ENCODE results near the gene MIER2. TPM values are rescaled to one million over a fixed set of nuclear protein-coding genes. Genes with fewer than 3 reads are reported as not detected.

The MIER2 gene
- polyA plus RNA-seq, 2 donors: 13.0 to 13.9 TPM

DNA sequence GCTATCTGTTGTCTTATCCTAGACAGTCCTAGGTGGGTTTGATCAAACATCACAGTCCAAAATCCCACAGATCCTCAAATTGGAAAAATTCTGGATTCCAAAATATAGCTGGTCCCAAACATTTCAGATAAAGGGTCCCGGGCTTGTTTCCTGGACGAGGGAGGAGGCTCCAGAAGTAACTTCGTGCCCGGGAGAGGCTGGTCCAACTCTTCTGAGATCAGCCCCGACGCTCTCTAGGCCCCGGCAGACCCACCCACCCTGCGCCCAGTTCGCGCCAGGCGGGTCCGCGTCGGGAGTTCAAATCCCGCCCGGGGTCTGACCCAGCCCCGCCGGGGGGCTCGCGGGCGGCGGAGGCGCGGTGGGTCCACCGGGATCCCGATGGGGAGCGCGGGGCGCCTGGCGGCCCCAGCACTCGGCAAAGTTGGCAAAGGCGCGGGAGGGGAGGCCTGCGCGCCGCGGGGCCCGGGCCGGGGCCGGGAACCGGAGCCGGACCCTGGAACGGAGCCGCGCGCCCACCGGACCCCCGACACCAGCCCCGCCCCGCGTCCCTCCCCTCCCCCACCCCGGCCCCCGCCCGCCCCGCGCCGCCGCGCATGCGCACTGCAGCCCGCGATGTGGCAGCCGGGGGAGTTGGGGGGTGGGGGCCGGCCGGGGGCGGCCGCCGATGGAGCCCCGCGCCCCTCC, 513 bp downstream of the MIER2 start:
- Histone ChIP-seq H3K4me1 (ENCODE audit: control insufficient read depth in 2 of 2, insufficient read depth in 2 of 2, low read length in 1 of 2) (peaks cover 3 to 32% of the 10 kb centered on the region in 2 donors), H3K27ac (ENCODE audit: low read depth in 2 of 2, low read length in 1 of 2) (peak overlapping the region; percentile 53 to 56), H3K4me3 (ENCODE audit: low read depth in 1 of 2, low read length in 2 of 2) (peak overlapping the region; percentile 70 to 90), H3K27me3 (ENCODE audit: control insufficient read depth in 1 of 2, insufficient read depth in 2 of 2, low read length in 2 of 2) (no peaks in the 10 kb centered on the region), H3K36me3 (ENCODE audit: control insufficient read depth in 2 of 2, insufficient read depth in 2 of 2, low read length in 1 of 2) (no peaks in the 10 kb centered on the region), H3K9me3 (ENCODE audit: control insufficient read depth in 2 of 2, insufficient read depth in 1 of 2, low read depth in 1 of 2, low read length in 1 of 2) (no peaks in the 10 kb centered on the region)
- 1% methylated on average over 41 to 58 of the region's 70 CpGs for WGBS, 2 donors

DNA sequence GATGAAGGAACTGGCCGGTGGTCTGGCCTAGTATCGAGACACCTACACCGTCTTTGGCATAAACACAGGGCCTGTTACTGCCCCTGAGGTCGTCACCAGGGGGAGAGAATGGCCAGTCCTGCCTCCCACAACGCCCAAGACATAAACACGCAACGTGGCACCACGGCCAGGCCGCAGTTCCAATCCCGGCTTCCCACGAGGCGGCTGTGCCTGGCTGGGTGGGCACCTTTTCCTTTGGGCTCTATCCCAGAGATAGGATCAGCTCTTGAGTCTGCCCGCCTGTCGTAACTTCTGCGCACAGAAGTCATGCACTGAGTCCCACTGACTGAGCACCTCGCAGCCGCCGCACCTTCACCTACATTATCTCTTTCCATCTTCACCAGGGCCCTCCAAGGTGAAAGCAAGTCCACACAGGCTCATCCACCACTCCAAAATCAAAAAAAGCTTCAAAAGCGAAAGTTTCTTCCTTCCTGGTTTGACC, 1.1 kb downstream of the MIER2 start:
- Histone ChIP-seq H3K4me1 (ENCODE audit: control insufficient read depth in 2 of 2, insufficient read depth in 2 of 2, low read length in 1 of 2) (peaks cover 3 to 32% of the 10 kb centered on the region in 2 donors), H3K36me3 (ENCODE audit: control insufficient read depth in 2 of 2, insufficient read depth in 2 of 2, low read length in 1 of 2) (no peaks in the 10 kb centered on the region), H3K4me3 (ENCODE audit: low read depth in 1 of 2, low read length in 2 of 2) (peak overlapping the region; percentile 70 to 90), H3K27me3 (ENCODE audit: control insufficient read depth in 1 of 2, insufficient read depth in 2 of 2, low read length in 2 of 2) (no peaks in the 10 kb centered on the region), H3K27ac (ENCODE audit: low read depth in 2 of 2, low read length in 1 of 2) (peak overlapping the region; percentile 56 to 69), H3K9me3 (ENCODE audit: control insufficient read depth in 2 of 2, insufficient read depth in 1 of 2, low read depth in 1 of 2, low read length in 1 of 2) (no peaks in the 10 kb centered on the region)
- 32 to 40% methylated on average over 19 of the region's 19 CpGs for WGBS, 2 donors

GRCh38 chr19:342801-343421, 1.7 kb downstream of the MIER2 start:
- no peaks in the 10 kb centered on the region for H3K9me3 ChIP-seq (ENCODE audit: control insufficient read depth in 2 of 2, insufficient read depth in 1 of 2, low read depth in 1 of 2, low read length in 1 of 2)
- H3K27ac ChIP-seq (ENCODE audit: low read depth in 2 of 2, low read length in 1 of 2): peak overlapping the region; percentile 56 to 69
- H3K36me3 ChIP-seq (ENCODE audit: control insufficient read depth in 2 of 2, insufficient read depth in 2 of 2, low read length in 1 of 2): no peaks in the 10 kb centered on the region
- H3K4me1 ChIP-seq (ENCODE audit: control insufficient read depth in 2 of 2, insufficient read depth in 2 of 2, low read length in 1 of 2): peaks cover 3 to 32% of the 10 kb centered on the region in 2 donors
- H3K4me3 ChIP-seq (ENCODE audit: low read depth in 1 of 2, low read length in 2 of 2): peak overlapping the region; percentile 70 to 90
- no peaks in the 10 kb centered on the region for H3K27me3 ChIP-seq (ENCODE audit: control insufficient read depth in 1 of 2, insufficient read depth in 2 of 2, low read length in 2 of 2)
- 37 to 45% methylated on average over 14 of the region's 14 CpGs for WGBS, 2 donors

DNA sequence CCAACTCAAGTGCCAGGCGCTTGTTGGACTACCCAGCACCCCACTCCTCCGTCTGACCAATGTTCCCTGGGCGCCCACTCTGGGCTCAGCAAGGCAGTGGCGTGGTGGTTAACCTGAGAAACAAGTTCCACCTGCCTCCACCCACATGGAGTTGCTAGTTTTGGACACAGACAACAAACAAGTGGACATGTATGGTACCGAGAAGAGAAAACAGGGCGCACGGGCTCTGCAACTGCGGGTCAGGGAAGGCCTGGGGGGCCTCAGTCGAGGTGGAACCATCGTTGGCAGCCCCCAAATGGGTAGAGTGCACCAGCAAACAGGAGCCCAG, 2.5 kb downstream of the MIER2 start:
- no peaks in the 10 kb centered on the region for H3K27me3 ChIP-seq (ENCODE audit: control insufficient read depth in 1 of 2, insufficient read depth in 2 of 2, low read length in 2 of 2)
- 82 to 85% methylated on average over 10 of the region's 10 CpGs for WGBS, 2 donors
- peak overlapping the region in 1 of 2 donors; percentile 90 for H3K4me3 ChIP-seq (ENCODE audit: low read depth in 1 of 2, low read length in 2 of 2)

DNA sequence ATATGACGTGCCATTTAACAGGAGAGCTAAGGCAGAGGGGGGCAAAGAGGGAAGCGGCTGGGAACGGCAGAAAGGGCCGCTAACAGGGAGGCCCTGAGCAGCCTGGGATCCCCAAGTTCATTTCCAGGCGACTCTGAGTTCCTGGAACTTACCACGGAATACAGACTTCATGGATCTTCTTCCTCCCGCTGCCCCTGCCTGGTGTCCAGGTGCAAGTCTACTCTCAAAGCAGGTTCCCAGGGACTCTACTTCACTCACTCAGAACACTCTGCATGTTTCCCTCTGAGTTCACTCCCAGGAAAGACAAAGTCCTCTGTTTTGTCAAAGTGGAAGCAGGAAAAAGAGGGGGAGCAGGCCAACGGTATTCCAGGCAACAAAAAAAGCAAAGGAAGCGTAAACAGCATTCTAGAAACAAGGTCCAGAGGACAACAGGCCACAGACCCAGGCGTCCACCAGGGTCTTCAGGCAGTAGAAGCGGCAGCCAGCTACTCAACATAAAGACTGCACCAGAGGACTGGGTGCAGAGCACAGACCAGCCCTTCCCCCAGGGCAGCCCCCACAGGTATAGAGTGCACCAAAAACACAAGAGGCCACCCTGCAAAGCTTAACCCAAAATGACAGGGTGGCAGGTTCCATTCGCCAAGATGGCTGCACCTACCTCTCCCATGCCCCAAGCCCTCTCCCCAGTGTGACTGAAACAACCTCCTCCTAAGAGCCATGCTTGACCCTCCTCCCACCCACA, 3.0 kb downstream of the MIER2 start:
- Histone ChIP-seq H3K36me3 (ENCODE audit: control insufficient read depth in 2 of 2, insufficient read depth in 2 of 2, low read length in 1 of 2) (no peaks in the 10 kb centered on the region), H3K4me3 (ENCODE audit: low read depth in 1 of 2, low read length in 2 of 2) (no peak overlapping the region), H3K4me1 (ENCODE audit: control insufficient read depth in 2 of 2, insufficient read depth in 2 of 2, low read length in 1 of 2) (peaks cover 3 to 32% of the 10 kb centered on the region in 2 donors), H3K27ac (ENCODE audit: low read depth in 2 of 2, low read length in 1 of 2) (no peak overlapping the region), H3K9me3 (ENCODE audit: control insufficient read depth in 2 of 2, insufficient read depth in 1 of 2, low read depth in 1 of 2, low read length in 1 of 2) (no peaks in the 10 kb centered on the region), H3K27me3 (ENCODE audit: control insufficient read depth in 1 of 2, insufficient read depth in 2 of 2, low read length in 2 of 2) (no peaks in the 10 kb centered on the region)
- WGBS, 2 donors: 77 to 79% methylated on average over 12 of the region's 12 CpGs

More for the DNA sequence above, 2.5 kb downstream of the MIER2 start:
- H3K9me3 ChIP-seq (ENCODE audit: control insufficient read depth in 2 of 2, insufficient read depth in 1 of 2, low read depth in 1 of 2, low read length in 1 of 2): no peaks in the 10 kb centered on the region
- peaks cover 3 to 32% of the 10 kb centered on the region in 2 donors for H3K4me1 ChIP-seq (ENCODE audit: control insufficient read depth in 2 of 2, insufficient read depth in 2 of 2, low read length in 1 of 2)
- peak overlapping the region in 1 of 2 donors; percentile 11 for H3K27ac ChIP-seq (ENCODE audit: low read depth in 2 of 2, low read length in 1 of 2)
- H3K36me3 ChIP-seq (ENCODE audit: control insufficient read depth in 2 of 2, insufficient read depth in 2 of 2, low read length in 1 of 2): no peaks in the 10 kb centered on the region

DNA sequence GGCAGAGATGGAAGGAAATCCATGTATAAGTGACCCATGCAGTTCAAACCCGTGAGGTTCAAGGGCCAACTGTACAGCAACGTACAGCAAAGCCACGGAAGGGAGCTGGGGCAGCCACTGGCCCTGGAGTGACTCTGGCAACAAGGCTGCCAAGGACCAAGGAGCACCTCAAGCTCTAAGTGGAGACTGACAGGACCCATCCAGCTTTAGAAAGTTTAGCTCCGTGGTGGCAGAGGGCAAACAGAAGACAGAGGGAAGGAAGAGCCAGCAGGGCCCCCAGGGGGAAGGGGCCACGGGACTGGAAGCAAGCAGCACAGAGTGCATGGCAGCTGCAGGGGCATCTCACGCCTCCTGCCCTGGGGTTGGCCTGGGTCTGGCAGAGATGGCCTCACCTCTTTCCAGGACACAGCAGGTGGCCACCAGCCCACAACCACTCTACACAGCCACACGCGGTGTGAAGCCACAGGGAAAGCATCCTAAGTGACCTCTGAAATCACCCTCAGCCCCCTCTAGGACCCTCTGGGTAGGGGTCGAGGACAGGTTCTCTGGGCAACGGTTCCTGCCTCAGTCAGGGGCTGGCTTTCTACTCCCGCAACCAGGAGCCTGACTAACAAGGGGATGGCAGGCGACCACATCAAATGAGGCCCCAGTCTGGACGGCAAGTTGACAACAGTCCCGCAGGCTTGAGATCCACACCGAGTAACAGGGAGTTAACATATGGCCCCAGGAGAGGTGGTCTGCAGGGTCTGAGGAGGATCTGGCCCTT, 3.8 kb downstream of the MIER2 start:
- WGBS, 2 donors: 82 to 86% methylated on average over 15 of the region's 15 CpGs
- H3K27me3 ChIP-seq (ENCODE audit: control insufficient read depth in 1 of 2, insufficient read depth in 2 of 2, low read length in 2 of 2): no peaks in the 10 kb centered on the region
- H3K4me1 ChIP-seq (ENCODE audit: control insufficient read depth in 2 of 2, insufficient read depth in 2 of 2, low read length in 1 of 2): peaks cover 8 to 30% of the 10 kb centered on the region in 2 donors
- no peak overlapping the region for H3K4me3 ChIP-seq (ENCODE audit: low read depth in 1 of 2, low read length in 2 of 2)
- no peak overlapping the region for H3K27ac ChIP-seq (ENCODE audit: low read depth in 2 of 2, low read length in 1 of 2)
- peaks cover 0 to 2% of the 10 kb centered on the region in 2 donors for H3K36me3 ChIP-seq (ENCODE audit: control insufficient read depth in 2 of 2, insufficient read depth in 2 of 2, low read length in 1 of 2)
- H3K9me3 ChIP-seq (ENCODE audit: control insufficient read depth in 2 of 2, insufficient read depth in 1 of 2, low read depth in 1 of 2, low read length in 1 of 2): no peaks in the 10 kb centered on the region

- Histone ChIP-seq H3K27ac (ENCODE audit: low read depth in 2 of 2, low read length in 1 of 2) (no peak overlapping the region), H3K4me3 (ENCODE audit: low read depth in 1 of 2, low read length in 2 of 2) (no peak overlapping the region), H3K4me1 (ENCODE audit: control insufficient read depth in 2 of 2, insufficient read depth in 2 of 2, low read length in 1 of 2) (peaks cover 8 to 29% of the 10 kb centered on the region in 2 donors), H3K27me3 (ENCODE audit: control insufficient read depth in 1 of 2, insufficient read depth in 2 of 2, low read length in 2 of 2) (no peaks in the 10 kb centered on the region), H3K9me3 (ENCODE audit: control insufficient read depth in 2 of 2, insufficient read depth in 1 of 2, low read depth in 1 of 2, low read length in 1 of 2) (no peaks in the 10 kb centered on the region), H3K36me3 (ENCODE audit: control insufficient read depth in 2 of 2, insufficient read depth in 2 of 2, low read length in 1 of 2) (peaks cover 0 to 12% of the 10 kb centered on the region in 2 donors)
- WGBS, 2 donors: 90% methylated on average over 10 of the region's 10 CpGs
These were observed 5.2 kb downstream of the MIER2 start for GRCh38 chr19:339262-339887.

GRCh38 chr19:338421-338820, 6.2 kb downstream of the MIER2 start:
- H3K36me3 ChIP-seq (ENCODE audit: control insufficient read depth in 2 of 2, insufficient read depth in 2 of 2, low read length in 1 of 2): peaks cover 0 to 15% of the 10 kb centered on the region in 2 donors
- no peaks in the 10 kb centered on the region for H3K27me3 ChIP-seq (ENCODE audit: control insufficient read depth in 1 of 2, insufficient read depth in 2 of 2, low read length in 2 of 2)
- no peak overlapping the region for H3K27ac ChIP-seq (ENCODE audit: low read depth in 2 of 2, low read length in 1 of 2)
- H3K9me3 ChIP-seq (ENCODE audit: control insufficient read depth in 2 of 2, insufficient read depth in 1 of 2, low read depth in 1 of 2, low read length in 1 of 2): no peaks in the 10 kb centered on the region
- WGBS, 2 donors: 89% methylated on average over 5 of the region's 5 CpGs
- no peak overlapping the region for H3K4me3 ChIP-seq (ENCODE audit: low read depth in 1 of 2, low read length in 2 of 2)
- H3K4me1 ChIP-seq (ENCODE audit: control insufficient read depth in 2 of 2, insufficient read depth in 2 of 2, low read length in 1 of 2): peaks cover 8 to 26% of the 10 kb centered on the region in 2 donors
